ENCODE results near the gene GPC5.

Gene GPC5

GRCh38 chr13:91375116-91375729 lies 23.2 kb upstream of the GPC5 start:
- no peaks in the 10 kb centered on the region for H3K9me3 ChIP-seq (ENCODE audit: control insufficient read depth, insufficient read depth, low read depth, low read length)
- TF ChIP-seq KLF16 (tag by site-specific recombination; IDR thresholded peaks at IDR 0.05) (no peak), KLF9 (tag by site-specific recombination; IDR thresholded peaks at IDR 0.05; ENCODE audit: low read depth) (no peak), ZNF626 (tag by site-specific recombination; IDR thresholded peaks at IDR 0.05) (no peak), ZNF677 (tag by site-specific recombination; IDR thresholded peaks at IDR 0.05) (no peak), ZNF654 (tag by site-specific recombination; IDR thresholded peaks at IDR 0.05; ENCODE audit: low read depth) (no peak; the same call in 1 of the 2 replicates), ZNF791 (tag by site-specific recombination; IDR thresholded peaks at IDR 0.05) (no peak), ZNF10 (tag by site-specific recombination; IDR thresholded peaks at IDR 0.05) (no peak), ZEB2 (tag by site-specific recombination; IDR thresholded peaks at IDR 0.05) (no peak)
- TF ChIP-seq, protein P1, sequence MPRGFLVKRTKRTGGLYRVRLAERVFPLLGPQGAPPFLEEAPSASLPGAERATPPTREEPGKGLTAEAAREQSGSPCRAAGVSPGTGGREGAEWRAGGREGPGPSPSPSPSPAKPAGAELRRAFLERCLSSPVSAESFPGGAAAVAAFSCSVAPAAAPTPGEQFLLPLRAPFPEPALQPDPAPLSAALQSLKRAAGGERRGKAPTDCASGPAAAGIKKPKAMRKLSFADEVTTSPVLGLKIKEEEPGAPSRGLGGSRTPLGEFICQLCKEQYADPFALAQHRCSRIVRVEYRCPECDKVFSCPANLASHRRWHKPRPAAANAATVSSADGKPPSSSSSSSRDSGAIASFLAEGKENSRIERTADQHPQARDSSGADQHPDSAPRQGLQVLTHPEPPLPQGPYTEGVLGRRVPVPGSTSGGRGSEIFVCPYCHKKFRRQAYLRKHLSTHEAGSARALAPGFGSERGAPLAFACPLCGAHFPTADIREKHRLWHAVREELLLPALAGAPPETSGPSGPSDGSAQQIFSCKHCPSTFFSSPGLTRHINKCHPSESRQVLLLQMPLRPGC (tag by site-specific recombination; IDR thresholded peaks at IDR 0.05) = no peak
- CTCF ChIA-PET = interaction anchor here (0.6 to 1.5 kb wide), 4 partner anchors 16 to 556 kb away, joined by 3 to 7 read pairs (median 4); no protein-coding TSS in a partner anchor
- H3K27ac ChIP-seq (ENCODE audit: extremely low read depth, low read depth, low read length) = no peak overlapping the region
- H3K36me3 ChIP-seq (ENCODE audit: control insufficient read depth in 2 of 2, insufficient read depth in 1 of 2, low read length in 2 of 2) = no peaks in the 10 kb centered on the region
- H3K4me1 ChIP-seq (ENCODE audit: control insufficient read depth, insufficient read depth, low read length) = no peaks in the 10 kb centered on the region
- POLR2A ChIA-PET = no interaction called here
- no peak overlapping the region for H3K4me3 ChIP-seq (ENCODE audit: low read depth, low read length)

- Histone ChIP-seq H3K36me3 (ENCODE audit: control insufficient read depth in 2 of 2, insufficient read depth in 1 of 2, low read length in 2 of 2) (no peaks in the 10 kb centered on the region), H3K9me3 (ENCODE audit: control insufficient read depth, insufficient read depth, low read depth, low read length) (no peaks in the 10 kb centered on the region), H3K4me1 (ENCODE audit: control insufficient read depth, insufficient read depth, low read length) (no peaks in the 10 kb centered on the region), H3K4me3 (ENCODE audit: low read depth, low read length) (no peak overlapping the region), H3K27ac (ENCODE audit: extremely low read depth, low read depth, low read length) (no peak overlapping the region)
- POLR2A ChIA-PET = no interaction called here
- CTCF ChIA-PET = interaction anchor here (0.6 to 2.9 kb wide), 15 partner anchors 9 to 357 kb away, joined by 3 to 28 read pairs (median 4); no protein-coding TSS in a partner anchor
- TF ChIP-seq ZBTB17 (tag by site-specific recombination; IDR thresholded peaks at IDR 0.05) (no peak), ZNF654 (tag by site-specific recombination; IDR thresholded peaks at IDR 0.05; ENCODE audit: low read depth) (peak; percentile 40)
These were observed 17.1 kb upstream of the GPC5 start for GRCh38 chr13:91381371-91381770.

- Histone ChIP-seq H3K9me3 (ENCODE audit: control insufficient read depth, insufficient read depth, low read depth, low read length) (no peaks in the 10 kb centered on the region), H3K4me3 (ENCODE audit: low read depth, low read length) (no peak overlapping the region), H3K36me3 (ENCODE audit: control insufficient read depth in 2 of 2, insufficient read depth in 1 of 2, low read length in 2 of 2) (no peaks in the 10 kb centered on the region), H3K4me1 (ENCODE audit: control insufficient read depth, insufficient read depth, low read length) (no peaks in the 10 kb centered on the region), H3K27ac (ENCODE audit: extremely low read depth, low read depth, low read length) (no peak overlapping the region)
- ChIA-PET CTCF (interaction anchor here (0.6 to 2.0 kb wide), 2 partner anchors 338 to 397 kb away, joined by 3 to 9 read pairs; no protein-coding TSS in a partner anchor), POLR2A (no interaction called here)
- no peak for TF ChIP-seq ZNF704 (tag by site-specific recombination; IDR thresholded peaks at IDR 0.05)
- TF ChIP-seq, protein P2, sequence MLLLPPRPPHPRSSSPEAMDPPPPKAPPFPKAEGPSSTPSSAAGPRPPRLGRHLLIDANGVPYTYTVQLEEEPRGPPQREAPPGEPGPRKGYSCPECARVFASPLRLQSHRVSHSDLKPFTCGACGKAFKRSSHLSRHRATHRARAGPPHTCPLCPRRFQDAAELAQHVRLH (tag by site-specific recombination; IDR thresholded peaks at IDR 0.05) = no peak
- TF ChIP-seq ZNF341 (tag by site-specific recombination; IDR thresholded peaks at IDR 0.05; ENCODE audit: low read depth) = no peak
- TF ChIP-seq BCL11A (tag by site-specific recombination; IDR thresholded peaks at IDR 0.05; ENCODE audit: low read depth) = no peak
- no peak for TF ChIP-seq ZBTB49 (tag by site-specific recombination; IDR thresholded peaks at IDR 0.05; ENCODE audit: low read depth)
- no peak for TF ChIP-seq ZNF138 (tag by site-specific recombination; IDR thresholded peaks at IDR 0.05; ENCODE audit: borderline replicate concordance)
- no peak for TF ChIP-seq ZNF664 (tag by site-specific recombination; IDR thresholded peaks at IDR 0.05)
- TF ChIP-seq ZNF677 (tag by site-specific recombination; IDR thresholded peaks at IDR 0.05) = no peak
- no peak for TF ChIP-seq ZNF140 (tag by site-specific recombination; IDR thresholded peaks at IDR 0.05)
- no peak for TF ChIP-seq RBAK (tag by site-specific recombination; IDR thresholded peaks at IDR 0.05)
- TF ChIP-seq ZNF621 (tag by site-specific recombination; IDR thresholded peaks at IDR 0.05) = no peak
- TF ChIP-seq, protein P3, sequence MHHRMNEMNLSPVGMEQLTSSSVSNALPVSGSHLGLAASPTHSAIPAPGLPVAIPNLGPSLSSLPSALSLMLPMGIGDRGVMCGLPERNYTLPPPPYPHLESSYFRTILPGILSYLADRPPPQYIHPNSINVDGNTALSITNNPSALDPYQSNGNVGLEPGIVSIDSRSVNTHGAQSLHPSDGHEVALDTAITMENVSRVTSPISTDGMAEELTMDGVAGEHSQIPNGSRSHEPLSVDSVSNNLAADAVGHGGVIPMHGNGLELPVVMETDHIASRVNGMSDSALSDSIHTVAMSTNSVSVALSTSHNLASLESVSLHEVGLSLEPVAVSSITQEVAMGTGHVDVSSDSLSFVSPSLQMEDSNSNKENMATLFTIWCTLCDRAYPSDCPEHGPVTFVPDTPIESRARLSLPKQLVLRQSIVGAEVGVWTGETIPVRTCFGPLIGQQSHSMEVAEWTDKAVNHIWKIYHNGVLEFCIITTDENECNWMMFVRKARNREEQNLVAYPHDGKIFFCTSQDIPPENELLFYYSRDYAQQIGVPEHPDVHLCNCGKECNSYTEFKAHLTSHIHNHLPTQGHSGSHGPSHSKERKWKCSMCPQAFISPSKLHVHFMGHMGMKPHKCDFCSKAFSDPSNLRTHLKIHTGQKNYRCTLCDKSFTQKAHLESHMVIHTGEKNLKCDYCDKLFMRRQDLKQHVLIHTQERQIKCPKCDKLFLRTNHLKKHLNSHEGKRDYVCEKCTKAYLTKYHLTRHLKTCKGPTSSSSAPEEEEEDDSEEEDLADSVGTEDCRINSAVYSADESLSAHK (tag by site-specific recombination; IDR thresholded peaks at IDR 0.05) = no peak
- no peak for TF ChIP-seq ZEB2 (tag by site-specific recombination; IDR thresholded peaks at IDR 0.05)
- no peak for TF ChIP-seq ZNF174 (tag by site-specific recombination; IDR thresholded peaks at IDR 0.05)
These were observed 14.6 kb upstream of the GPC5 start for GRCh38 chr13:91383836-91384235.

Measured in HEK293 (cell line).